ENCODE results near the gene SPANXC. TPM values are rescaled to one million over a fixed set of nuclear protein-coding genes. Genes with fewer than 3 reads are reported as not detected.

SPANXC gene
- total RNA-seq, 1 experiment from 2014 or later = not detected

- Histone ChIP-seq H3T11ph (ENCODE audit: low read length) (no peak overlapping the region), H3K4me2 (ENCODE audit: insufficient read depth, insufficient read length, low read length) (no peak overlapping the region), H3K9ac (ENCODE audit: extremely low read depth, insufficient read length, low read length) (no peak overlapping the region), H2BK120ac (ENCODE audit: low read depth, low read length, poor library complexity, severe bottlenecking) (no peak overlapping the region), H2AK5ac (ENCODE audit: insufficient read length, low read length) (no peak overlapping the region), H3K23me2 (ENCODE audit: insufficient read length, low read depth, low read length, poor library complexity, severe bottlenecking) (no peaks in the 10 kb centered on the region), H3K23ac (ENCODE audit: insufficient read length, low read depth, low read length) (no peak overlapping the region), H2BK12ac (ENCODE audit: insufficient read length, low read depth, low read length) (no peak overlapping the region), H3K56ac (ENCODE audit: insufficient read length, low read depth, low read length) (no peak overlapping the region), H3K79me1 (ENCODE audit: insufficient read depth, low read depth, low read length, poor library complexity, severe bottlenecking) (no peaks in the 10 kb centered on the region), H3K14ac (ENCODE audit: insufficient read depth, low read length) (no peak overlapping the region), H3K4ac (ENCODE audit: low read depth, low read length) (no peak overlapping the region), H4K91ac (ENCODE audit: insufficient read length, low read depth, low read length) (no peak overlapping the region), H3K27ac (ENCODE audit: insufficient read length, low read depth, low read length) (no peak overlapping the region), H3K4me1 (ENCODE audit: insufficient read depth, low read length) (no peaks in the 10 kb centered on the region), H3K18ac (ENCODE audit: insufficient read length, low read depth, low read length) (no peak overlapping the region), H2AFZ (ENCODE audit: low read length) (no peak overlapping the region), H3K79me2 (ENCODE audit: insufficient read depth, low read length) (no peaks in the 10 kb centered on the region), H3K27me3 (ENCODE audit: insufficient read depth, low read length) (no peaks in the 10 kb centered on the region), H4K5ac (ENCODE audit: insufficient read length, low read depth, low read length) (no peak overlapping the region), H4K8ac (replicated peaks; ENCODE audit: insufficient read length, low read depth, low read length) (no peak overlapping the region), H3K9me3 (ENCODE audit: control insufficient read depth, low read depth, low read length) (peaks cover 24% of the 10 kb centered on the region), H4K20me1 (ENCODE audit: control insufficient read depth, insufficient read depth, insufficient read length) (no peaks in the 10 kb centered on the region), H2BK20ac (ENCODE audit: low read depth, low read length, poor library complexity, severe bottlenecking) (no peak overlapping the region), H2BK5ac (ENCODE audit: insufficient read length, low read length) (no peak overlapping the region), H2BK15ac (ENCODE audit: low read depth, low read length) (no peak overlapping the region)
- no peaks in the 10 kb centered on the region; a peak in 1 of 7 replicates for H3K36me3 Mint-ChIP-seq (ENCODE audit: insufficient read depth in 1 of 3, low read depth in 3 of 3)
- no CpG with 5 or more reads among the region's 3 CpGs for WGBS (ENCODE audit: extremely low coverage, insufficient read length, low lambda C conversion rate)
- H3K27me3 Mint-ChIP-seq (ENCODE audit: low read depth) = no peaks in the 10 kb centered on the region
- peak; percentile 30 for DNase-seq
- H3K4me1 Mint-ChIP-seq = no peaks in the 10 kb centered on the region
- TF ChIP-seq CTCF (conservative IDR thresholded peaks at IDR 0.05) = peak; percentile 76
- H3K9me3 Mint-ChIP-seq = peaks cover 43 to 45% of the 10 kb centered on the region in 2 experiments
- H3K27ac Mint-ChIP-seq = no peak overlapping the region
- no peak overlapping the region for H3K4me3 Mint-ChIP-seq
Measured at GRCh38 chrX:141278306-141278705, 36.0 kb upstream of the SPANXC start.

Measured in H9 (cell line).